Measurements from ENCODE around the gene NDUFB1.

- TF ChIP-seq CTCF (conservative IDR thresholded peaks at IDR 0.05; ENCODE audit: low read depth, low read length) (no peak), RFX5 (IDR thresholded peaks at IDR 0.05; ENCODE audit: low read depth, low read length) (no peak), POLR2A (IDR thresholded peaks at IDR 0.05; ENCODE audit: low read depth, low read length) (no peak), SMC3 (IDR thresholded peaks at IDR 0.05; ENCODE audit: low read depth, low read length) (no peak), RAD21 (IDR thresholded peaks at IDR 0.05; ENCODE audit: low read length) (no peak)
Observed at GRCh38 chr14:92109490-92109889, 12.0 kb downstream of the NDUFB1 start.

All from IMR-90 (cell line).